LNCAP (cell line): ENCODE results near the gene SIAH2.
A peak's percentile ranks its signal among the peaks of the same experiment; 100 is the strongest.

ENCODE experiments used
- TF ChIP-seq, protein P1 (sequence below): fragments of 450-650 bp; IDR thresholded peaks from 2 replicates; pipeline ENCODE4 v1.5.1; 2017; ENCODE audit warnings: mild to moderate bottlenecking

SIAH2 gene

DNA sequence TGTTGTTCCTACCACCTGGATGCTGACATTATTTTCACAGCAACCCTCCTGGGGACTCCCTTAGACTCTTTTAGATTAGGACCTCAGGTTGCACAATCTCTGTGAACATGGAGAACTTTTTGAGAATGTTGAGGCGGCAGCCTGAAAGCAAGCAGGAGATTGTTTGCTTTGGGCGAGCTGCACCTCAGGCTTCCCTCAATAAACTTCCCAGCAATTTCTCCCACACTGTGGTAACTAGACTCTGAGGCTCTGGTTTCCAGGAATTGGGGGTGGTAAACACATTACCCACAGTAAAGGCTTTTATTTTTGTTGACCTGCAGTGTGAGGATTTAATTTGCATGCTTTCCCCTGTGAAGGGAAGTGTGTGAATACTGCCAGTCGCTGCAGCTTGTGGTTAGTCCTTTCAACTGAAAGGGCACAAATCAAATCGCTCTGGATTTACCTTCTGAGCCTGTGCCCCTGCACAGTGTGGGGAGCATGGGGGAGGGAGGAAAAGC is 35.2 kb upstream of the SIAH2 start:
- TF ChIP-seq, protein P1, sequence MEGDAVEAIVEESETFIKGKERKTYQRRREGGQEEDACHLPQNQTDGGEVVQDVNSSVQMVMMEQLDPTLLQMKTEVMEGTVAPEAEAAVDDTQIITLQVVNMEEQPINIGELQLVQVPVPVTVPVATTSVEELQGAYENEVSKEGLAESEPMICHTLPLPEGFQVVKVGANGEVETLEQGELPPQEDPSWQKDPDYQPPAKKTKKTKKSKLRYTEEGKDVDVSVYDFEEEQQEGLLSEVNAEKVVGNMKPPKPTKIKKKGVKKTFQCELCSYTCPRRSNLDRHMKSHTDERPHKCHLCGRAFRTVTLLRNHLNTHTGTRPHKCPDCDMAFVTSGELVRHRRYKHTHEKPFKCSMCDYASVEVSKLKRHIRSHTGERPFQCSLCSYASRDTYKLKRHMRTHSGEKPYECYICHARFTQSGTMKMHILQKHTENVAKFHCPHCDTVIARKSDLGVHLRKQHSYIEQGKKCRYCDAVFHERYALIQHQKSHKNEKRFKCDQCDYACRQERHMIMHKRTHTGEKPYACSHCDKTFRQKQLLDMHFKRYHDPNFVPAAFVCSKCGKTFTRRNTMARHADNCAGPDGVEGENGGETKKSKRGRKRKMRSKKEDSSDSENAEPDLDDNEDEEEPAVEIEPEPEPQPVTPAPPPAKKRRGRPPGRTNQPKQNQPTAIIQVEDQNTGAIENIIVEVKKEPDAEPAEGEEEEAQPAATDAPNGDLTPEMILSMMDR, result no peak

DNA sequence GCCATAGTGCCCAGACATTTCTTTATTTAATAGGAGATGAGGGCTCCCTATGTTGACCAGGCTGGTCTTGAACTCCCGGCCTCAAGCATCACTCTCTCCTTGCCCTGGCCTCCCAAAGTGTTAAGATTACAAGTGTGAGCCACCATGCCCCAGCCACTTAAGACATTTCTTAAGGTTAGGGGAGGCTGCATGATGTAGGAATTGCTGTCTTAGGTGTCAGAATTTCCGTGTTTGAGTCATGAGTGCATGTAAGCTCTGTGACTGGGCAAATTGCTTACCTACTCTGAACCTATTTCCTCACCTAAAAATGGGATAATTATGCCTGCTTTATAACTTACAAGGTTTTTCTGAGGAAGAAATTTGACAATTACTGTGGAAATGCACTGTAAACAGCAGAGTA is 34.2 kb upstream of the SIAH2 start:
- TF ChIP-seq, protein P1, result no peak

DNA sequence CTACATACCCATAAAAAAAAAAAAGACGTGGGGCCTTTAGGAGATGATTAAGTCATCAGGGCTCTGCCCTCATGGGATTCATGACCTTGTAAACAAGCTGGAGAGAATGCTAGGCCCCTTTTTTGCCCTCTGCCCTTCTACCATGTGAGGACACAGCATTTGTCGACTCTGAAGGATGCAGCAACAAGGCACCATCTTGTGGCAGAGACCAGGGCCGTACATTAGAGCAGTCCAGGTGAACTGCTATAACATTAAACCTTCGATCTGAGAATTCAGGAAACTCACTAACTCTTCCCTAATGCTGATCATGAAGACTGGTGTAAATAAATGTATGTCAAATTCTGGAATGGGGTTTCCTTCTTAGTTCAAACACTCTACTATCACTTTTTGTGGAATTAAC is 30.7 kb upstream of the SIAH2 start:
- TF ChIP-seq, protein P1, result no peak

DNA sequence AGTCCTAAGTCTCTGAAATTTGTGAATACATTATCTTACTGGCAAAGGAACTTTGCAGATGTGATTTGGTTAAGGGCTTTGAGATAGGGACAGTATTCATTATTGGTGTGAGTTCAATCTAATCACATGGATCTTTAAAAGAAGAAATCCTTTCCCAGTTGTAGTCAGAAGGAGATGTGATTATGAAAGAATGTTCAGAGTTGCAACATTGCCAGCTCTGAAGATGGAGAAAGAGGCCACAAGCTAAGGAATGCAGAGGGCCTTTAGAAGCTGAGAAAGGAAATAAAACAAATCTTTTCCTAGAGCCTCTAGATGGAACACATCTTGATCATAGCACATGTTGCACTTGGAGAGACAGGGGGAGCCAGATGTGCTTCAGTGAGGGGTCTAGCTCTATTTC is 27.7 kb upstream of the SIAH2 start:
- TF ChIP-seq, protein P1, result no peak

DNA sequence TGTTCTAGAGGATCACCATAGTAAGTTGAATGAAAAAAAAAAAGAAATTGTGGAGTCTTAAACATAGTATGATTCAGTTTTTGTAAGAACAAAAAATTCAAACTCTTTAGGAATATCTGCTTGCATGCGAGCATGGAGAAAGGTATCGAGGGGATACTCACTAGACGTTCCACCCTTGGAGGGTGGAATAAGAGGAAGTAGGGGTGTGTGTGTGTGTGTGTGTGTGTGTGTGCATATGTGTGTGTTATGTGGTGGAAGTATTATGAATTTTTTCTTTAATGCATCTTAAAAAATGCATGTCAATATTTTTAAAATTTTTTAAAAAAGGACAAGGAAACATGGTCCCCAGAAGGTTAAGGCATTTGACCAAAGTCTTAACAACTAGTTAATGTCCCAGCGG is 26.5 kb upstream of the SIAH2 start:
- TF ChIP-seq, protein P1, result no peak

DNA sequence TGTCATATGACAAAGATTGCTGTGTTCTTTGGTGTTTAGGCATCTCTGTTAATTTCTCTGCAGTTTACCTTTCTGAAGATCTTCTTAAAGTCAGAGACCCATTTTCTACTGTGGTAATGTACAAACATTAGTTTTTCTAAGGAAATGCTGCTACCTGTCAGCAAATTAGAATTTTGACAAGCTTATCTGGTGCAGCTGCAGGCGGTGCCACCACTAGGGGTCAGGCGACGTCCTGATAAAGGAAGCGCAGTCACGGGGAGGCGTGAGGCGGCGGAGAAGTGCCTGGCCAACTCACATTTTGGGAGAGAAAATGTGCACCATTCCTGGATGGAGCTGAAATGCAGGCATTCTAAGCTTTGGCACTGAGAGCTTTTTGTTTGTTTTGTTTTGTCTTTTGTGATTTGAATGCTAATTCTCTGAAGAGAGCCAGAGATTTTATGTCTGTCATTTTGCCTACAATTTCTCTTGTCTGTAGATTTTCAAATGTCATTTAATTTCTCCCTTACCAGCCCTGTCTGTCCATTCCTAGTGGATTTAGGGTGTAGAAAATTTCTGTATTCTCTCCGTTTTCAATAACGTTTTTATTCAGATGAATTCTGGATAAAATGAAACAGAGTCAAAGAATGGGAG is 24.9 kb upstream of the SIAH2 start:
- TF ChIP-seq, protein P1, result peak; percentile 98

DNA sequence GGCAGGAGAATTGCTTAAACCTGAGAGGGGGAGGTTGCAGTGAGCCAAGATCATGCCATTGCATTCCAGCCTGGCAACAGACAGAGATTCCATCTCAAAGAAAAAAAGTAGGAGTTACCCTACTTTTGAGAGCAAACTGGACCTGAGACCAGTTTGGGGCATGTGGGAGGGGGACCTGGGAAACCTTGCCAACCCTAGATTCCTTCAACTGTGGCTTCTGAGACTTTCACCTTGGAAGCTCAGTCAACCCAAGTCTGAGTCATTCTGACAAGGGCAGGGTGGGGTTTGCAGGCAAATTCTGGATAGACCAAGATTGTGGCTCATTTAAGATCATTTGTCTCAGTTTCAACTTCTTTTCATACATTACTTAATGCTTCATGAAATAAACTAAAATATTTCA is 23.8 kb upstream of the SIAH2 start:
- TF ChIP-seq, protein P1, result no peak

DNA sequence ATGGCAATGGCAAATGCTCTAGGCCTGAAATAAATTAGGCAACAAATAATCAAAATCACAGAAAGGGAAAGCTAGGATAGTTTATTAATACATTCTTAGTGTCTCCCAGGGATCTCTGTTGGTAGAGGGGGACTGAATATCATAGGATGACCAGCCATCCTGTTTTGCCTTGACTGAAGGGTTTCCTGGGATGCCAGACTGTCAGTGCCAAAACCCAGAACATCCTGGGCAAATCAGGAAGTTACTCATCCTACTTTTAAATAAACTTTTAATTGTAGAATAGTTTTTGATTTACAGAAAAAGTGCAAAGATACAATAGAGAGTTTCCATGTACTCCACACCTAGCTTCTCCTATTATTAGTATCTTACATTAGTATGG is 21.8 kb upstream of the SIAH2 start:
- TF ChIP-seq, protein P1, result no peak
